Testis (tissue), 2 donors: ENCODE results near the gene MYOG.

Source experiments
- POLR2A ChIP-seq: fragments of 450-650 bp; IDR thresholded peaks from one replicate; pipeline ENCODE4 v1.6.1; 2017; ENCODE audit warnings: antibody characterized with exemption, mild to moderate bottlenecking, moderate library complexity
- TF ChIP-seq, protein P1 (sequence below), 3 experiments: fragments of 450-650 bp in 2 of 3; fragments of 200-600 bp in 1 of 3; sonication (generic) in 1 of 3; IDR thresholded peaks; one replicate each; pipeline ENCODE4 v1.5.1; 2016 to 2019; ENCODE audit warnings: antibody characterized with exemption in 3 of 3, mild to moderate bottlenecking in 2 of 3, moderate library complexity in 1 of 3

DNA sequence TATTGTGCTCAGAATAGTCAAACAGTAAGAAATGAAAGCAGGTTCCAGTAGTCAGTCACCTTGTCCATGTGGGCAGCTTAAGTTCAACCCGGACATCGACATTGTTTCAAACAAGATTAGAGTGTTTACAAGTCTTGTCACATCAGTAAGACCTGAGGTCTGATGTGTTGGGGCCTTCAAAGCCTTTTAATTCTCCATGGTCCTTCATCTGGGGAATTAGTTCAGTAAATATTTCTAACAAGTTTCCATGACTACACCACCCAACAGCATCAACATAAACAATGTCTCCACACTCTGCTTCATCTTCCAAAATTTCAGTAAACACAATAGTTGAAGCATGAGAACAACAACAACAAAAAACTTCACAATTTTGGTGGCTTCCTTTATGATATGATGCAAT is 26.7 kb upstream of the MYOG start:
- TF ChIP-seq, protein P1, sequence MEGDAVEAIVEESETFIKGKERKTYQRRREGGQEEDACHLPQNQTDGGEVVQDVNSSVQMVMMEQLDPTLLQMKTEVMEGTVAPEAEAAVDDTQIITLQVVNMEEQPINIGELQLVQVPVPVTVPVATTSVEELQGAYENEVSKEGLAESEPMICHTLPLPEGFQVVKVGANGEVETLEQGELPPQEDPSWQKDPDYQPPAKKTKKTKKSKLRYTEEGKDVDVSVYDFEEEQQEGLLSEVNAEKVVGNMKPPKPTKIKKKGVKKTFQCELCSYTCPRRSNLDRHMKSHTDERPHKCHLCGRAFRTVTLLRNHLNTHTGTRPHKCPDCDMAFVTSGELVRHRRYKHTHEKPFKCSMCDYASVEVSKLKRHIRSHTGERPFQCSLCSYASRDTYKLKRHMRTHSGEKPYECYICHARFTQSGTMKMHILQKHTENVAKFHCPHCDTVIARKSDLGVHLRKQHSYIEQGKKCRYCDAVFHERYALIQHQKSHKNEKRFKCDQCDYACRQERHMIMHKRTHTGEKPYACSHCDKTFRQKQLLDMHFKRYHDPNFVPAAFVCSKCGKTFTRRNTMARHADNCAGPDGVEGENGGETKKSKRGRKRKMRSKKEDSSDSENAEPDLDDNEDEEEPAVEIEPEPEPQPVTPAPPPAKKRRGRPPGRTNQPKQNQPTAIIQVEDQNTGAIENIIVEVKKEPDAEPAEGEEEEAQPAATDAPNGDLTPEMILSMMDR (IDR thresholded peaks at IDR 0.05) = no peak
- TF ChIP-seq POLR2A = no peak
